Mucosa of stomach (tissue), 1 donor: ENCODE measurements around the gene PTPN2.
A peak's percentile ranks its signal among the peaks of the same experiment; 100 is the strongest.

ENCODE experiments used
- H3K27me3 ChIP-seq: one replicate; pipeline ENCODE4 v1.7.0; 2013; ENCODE audit warnings: mild to moderate bottlenecking, low read length; ENCODE audit not compliant: control insufficient read depth, insufficient read depth
- H3K36me3 ChIP-seq: one replicate; pipeline ENCODE4 v1.7.0; 2013; ENCODE audit warnings: low read length; ENCODE audit not compliant: control insufficient read depth, insufficient read depth
- H3K4me1 ChIP-seq: one replicate; pipeline ENCODE4 v1.7.0; 2013; ENCODE audit warnings: mild to moderate bottlenecking, low read length; ENCODE audit not compliant: control insufficient read depth, insufficient read depth
- H3K4me3 ChIP-seq: one replicate; pipeline ENCODE4 v1.7.0; 2013; ENCODE audit warnings: low read length
- H3K9ac ChIP-seq: one replicate; pipeline ENCODE4 v1.7.0; 2013; ENCODE audit warnings: mild to moderate bottlenecking, low read length, moderate library complexity
- H3K9me3 ChIP-seq: one replicate; pipeline ENCODE4 v1.7.0; 2013; ENCODE audit warnings: mild to moderate bottlenecking, low read length, moderate library complexity; ENCODE audit not compliant: control insufficient read depth
- donor health status: Pancreatic carcinoma.

PTPN2 gene

DNA sequence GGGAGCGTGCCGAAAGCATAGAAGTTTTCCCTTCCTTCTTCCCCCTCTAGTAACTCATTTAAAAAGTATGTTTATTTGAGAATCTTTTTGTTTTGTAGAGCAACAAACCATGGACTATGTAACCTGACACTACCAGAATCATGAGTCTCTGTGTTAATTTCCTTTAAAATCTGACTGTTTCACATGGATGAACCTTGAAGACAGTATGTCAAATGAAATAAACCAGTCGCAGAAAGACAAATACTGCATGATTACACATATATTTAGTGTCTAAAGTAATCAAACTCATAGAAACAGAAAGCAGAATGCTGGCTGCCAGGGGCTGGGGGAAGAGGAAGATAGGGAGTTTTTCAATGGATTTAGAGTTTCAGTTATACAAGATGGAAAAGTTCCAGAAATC lies 32.3 kb downstream of the PTPN2 start:
- H3K36me3 ChIP-seq: no peaks in the 10 kb centered on the region

DNA sequence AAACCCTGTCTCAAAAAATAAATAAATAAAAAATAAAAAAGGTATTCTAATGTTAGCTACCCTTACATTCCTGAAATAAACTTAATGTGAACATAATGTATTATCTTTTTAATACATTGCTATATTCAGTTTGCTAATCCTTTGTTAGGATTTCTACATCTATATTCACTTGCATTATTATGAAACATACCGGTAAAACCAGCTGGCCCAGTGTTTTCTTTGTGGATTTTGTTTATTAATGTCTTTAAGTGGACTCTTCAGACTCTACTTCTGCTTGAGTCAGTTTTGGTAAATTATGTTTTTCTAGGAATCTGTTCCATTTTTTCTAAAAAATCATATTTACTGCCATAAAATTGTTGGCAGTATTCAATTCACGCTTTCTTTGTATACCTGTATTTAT lies 34.5 kb downstream of the PTPN2 start:
- H3K27me3 ChIP-seq: no peaks in the 10 kb centered on the region
- H3K4me3 ChIP-seq: no peak overlapping the region
- H3K9me3 ChIP-seq: no peaks in the 10 kb centered on the region
- no peaks in the 10 kb centered on the region for H3K4me1 ChIP-seq
- H3K9ac ChIP-seq: no peak overlapping the region
- no peaks in the 10 kb centered on the region for H3K36me3 ChIP-seq

More for the DNA sequence above, 32.3 kb downstream of the PTPN2 start:
- Histone ChIP-seq H3K4me3 (no peak overlapping the region), H3K9ac (no peak overlapping the region), H3K27me3 (no peaks in the 10 kb centered on the region), H3K9me3 (no peaks in the 10 kb centered on the region), H3K4me1 (no peaks in the 10 kb centered on the region)

- Histone ChIP-seq H3K4me3 (no peak overlapping the region), H3K9me3 (no peaks in the 10 kb centered on the region), H3K27me3 (no peaks in the 10 kb centered on the region), H3K9ac (no peak overlapping the region), H3K36me3 (no peaks in the 10 kb centered on the region), H3K4me1 (no peaks in the 10 kb centered on the region)
Measured at GRCh38 chr18:12848405-12848804, 35.6 kb downstream of the PTPN2 start.

DNA sequence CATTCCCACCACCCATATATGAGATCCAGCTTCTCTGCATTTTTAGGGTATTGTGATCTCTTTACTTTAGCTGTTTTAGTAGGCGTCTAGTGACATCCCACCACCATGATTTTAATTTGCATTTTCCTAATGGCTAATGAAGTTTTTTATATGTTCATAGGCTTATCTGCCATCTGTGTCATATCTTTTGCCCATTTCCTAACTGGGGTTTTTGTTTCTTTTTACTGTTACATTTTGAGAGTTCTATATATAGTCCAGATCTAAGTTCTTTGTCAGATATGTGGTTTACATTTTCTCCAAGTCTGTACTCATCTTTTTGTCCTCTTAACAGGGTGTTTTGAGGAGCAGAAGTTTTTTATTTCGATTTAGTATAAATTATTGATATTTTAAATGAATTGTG lies 39.6 kb downstream of the PTPN2 start:
- Histone ChIP-seq H3K9ac (no peak overlapping the region), H3K4me1 (no peaks in the 10 kb centered on the region), H3K36me3 (no peaks in the 10 kb centered on the region), H3K27me3 (no peaks in the 10 kb centered on the region), H3K4me3 (no peak overlapping the region), H3K9me3 (no peaks in the 10 kb centered on the region)

DNA sequence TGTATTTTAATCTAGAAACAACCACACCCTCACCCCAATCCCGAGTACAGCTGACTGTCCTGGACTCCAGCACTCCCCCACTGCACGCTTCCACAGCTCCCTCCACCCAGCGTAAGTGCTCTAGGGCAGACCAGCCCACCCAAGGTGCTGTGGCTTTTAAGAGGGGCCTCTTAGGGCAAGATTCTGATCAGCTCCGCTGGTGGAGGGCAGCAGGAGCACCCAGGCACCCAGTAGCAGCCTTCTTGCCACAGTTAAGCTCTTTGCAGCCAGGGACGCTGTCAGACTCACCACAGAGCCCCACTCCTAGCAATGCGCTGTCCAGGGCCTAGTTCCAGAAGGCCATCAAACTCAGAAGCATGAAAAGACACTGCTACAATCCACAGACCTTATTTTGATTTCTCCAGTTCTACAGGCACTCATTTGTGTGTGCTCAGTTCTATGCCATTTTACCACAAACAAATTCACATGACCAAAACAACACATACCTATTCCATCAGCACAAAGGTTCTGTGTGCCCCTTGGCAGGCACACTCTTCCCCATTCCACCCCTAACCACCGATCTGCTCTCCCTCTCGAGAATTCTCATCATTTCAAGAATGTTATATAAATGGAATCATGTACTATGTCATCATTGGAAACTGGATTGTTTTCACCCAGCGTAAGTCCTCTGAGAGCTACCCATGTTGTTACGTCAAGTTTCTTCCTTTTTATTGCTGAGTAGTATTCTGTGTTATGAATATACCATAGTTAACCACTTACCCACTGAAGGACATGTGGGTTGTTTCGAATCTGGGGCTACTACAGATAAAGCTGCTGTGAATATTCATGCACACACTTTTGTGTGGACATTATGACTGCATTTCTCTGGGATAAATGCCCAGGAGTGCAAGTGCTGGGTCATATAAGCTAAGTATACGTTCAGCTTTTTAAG lies 40.4 kb downstream of the PTPN2 start:
- H3K4me3 ChIP-seq: no peak overlapping the region
- H3K9me3 ChIP-seq: no peaks in the 10 kb centered on the region
- no peaks in the 10 kb centered on the region for H3K36me3 ChIP-seq
- no peaks in the 10 kb centered on the region for H3K27me3 ChIP-seq
- H3K4me1 ChIP-seq: no peaks in the 10 kb centered on the region
- H3K9ac ChIP-seq: no peak overlapping the region

- peaks cover 5% of the 10 kb centered on the region for H3K4me1 ChIP-seq
- H3K4me3 ChIP-seq: no peak overlapping the region
- no peaks in the 10 kb centered on the region for H3K27me3 ChIP-seq
- no peaks in the 10 kb centered on the region for H3K36me3 ChIP-seq
- no peak overlapping the region for H3K9ac ChIP-seq
- H3K9me3 ChIP-seq: no peaks in the 10 kb centered on the region
Measured at GRCh38 chr18:12842459-12843380, 41.3 kb downstream of the PTPN2 start.

DNA sequence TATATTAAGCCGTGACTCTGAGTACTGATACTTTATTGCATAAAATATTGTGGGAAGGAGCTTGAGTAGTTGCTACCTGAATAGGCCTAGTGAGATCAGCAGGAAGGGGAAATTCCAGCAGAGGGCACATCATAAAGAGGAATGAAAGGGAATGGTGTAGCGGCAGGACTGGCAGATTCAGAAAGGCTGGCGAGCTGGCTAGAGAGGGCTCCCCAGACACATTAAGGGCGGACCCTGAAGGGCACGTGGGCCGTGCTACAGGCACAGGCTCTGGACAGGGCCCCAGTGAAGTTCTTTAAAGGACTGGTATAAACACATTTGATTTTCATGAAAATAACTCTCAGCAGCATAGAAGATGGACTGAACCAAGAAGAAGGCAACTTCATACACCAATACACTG lies 43.0 kb downstream of the PTPN2 start:
- H3K27me3 ChIP-seq: no peaks in the 10 kb centered on the region
- no peak overlapping the region for H3K9ac ChIP-seq
- H3K9me3 ChIP-seq: no peaks in the 10 kb centered on the region
- H3K36me3 ChIP-seq: no peaks in the 10 kb centered on the region
- peaks cover 5% of the 10 kb centered on the region for H3K4me1 ChIP-seq
- H3K4me3 ChIP-seq: no peak overlapping the region

DNA sequence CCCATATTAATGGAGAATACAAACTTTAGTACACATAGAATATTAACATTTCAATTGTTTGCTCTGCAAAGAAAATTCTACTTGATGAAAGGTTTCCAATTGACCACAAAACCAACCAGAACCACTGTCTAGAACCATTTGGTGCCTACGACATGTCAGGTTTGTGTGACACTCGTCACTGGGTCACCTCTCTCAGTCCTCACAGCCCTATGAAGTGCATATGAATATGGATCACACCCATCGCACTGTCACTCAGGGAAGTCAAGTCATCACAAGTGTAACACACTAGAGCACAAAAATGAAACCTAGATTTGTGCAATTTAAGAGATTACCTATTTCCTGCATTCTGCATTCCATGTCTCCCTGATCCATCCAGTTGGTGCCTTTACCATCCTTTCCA lies 43.7 kb downstream of the PTPN2 start:
- Histone ChIP-seq H3K4me3 (no peak overlapping the region), H3K9ac (no peak overlapping the region), H3K27me3 (no peaks in the 10 kb centered on the region), H3K36me3 (no peaks in the 10 kb centered on the region), H3K4me1 (peaks cover 5% of the 10 kb centered on the region), H3K9me3 (no peaks in the 10 kb centered on the region)

GRCh38 chr18:12839526-12840196 lies 44.4 kb downstream of the PTPN2 start:
- Histone ChIP-seq H3K4me3 (no peak overlapping the region), H3K36me3 (no peaks in the 10 kb centered on the region), H3K4me1 (peaks cover 5% of the 10 kb centered on the region), H3K27me3 (no peaks in the 10 kb centered on the region), H3K9me3 (no peaks in the 10 kb centered on the region), H3K9ac (no peak overlapping the region)

GRCh38 chr18:12839057-12839525 lies 44.9 kb downstream of the PTPN2 start:
- no peak overlapping the region for H3K9ac ChIP-seq
- no peaks in the 10 kb centered on the region for H3K27me3 ChIP-seq
- H3K4me3 ChIP-seq: no peak overlapping the region
- no peaks in the 10 kb centered on the region for H3K9me3 ChIP-seq
- peaks cover 5% of the 10 kb centered on the region for H3K4me1 ChIP-seq
- no peaks in the 10 kb centered on the region for H3K36me3 ChIP-seq

DNA sequence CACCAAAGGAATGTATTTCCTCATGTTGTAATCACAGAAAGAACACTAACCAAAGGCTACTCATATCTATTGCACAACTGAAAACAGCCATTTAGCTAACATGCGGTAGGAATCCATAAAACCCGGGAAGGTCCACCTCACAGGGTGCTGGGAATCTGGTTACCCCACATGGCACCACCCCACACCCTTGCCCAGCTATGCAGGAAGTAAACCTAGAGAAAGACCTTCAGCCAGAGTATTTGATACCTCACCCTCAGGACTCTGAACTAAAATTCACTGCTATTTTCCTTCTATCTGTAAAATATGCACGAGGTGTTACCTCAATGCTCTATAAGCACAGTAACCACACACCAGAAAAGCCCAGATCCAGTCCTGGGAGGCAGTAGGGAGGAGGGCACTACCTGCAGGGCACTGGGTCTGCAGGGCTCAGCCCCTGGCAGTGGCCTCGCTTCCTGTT lies 45.8 kb downstream of the PTPN2 start:
- Histone ChIP-seq H3K4me3 (peak overlapping the region; percentile 33), H3K4me1 (peaks cover 5% of the 10 kb centered on the region), H3K36me3 (no peaks in the 10 kb centered on the region), H3K9ac (peak overlapping the region; percentile 50), H3K9me3 (no peaks in the 10 kb centered on the region), H3K27me3 (no peaks in the 10 kb centered on the region)
